Measurements from ENCODE around the gene TIMP3. TPM values are rescaled to one million over a fixed set of nuclear protein-coding genes. Genes with fewer than 3 reads are reported as not detected.

Gene TIMP3
- total and polyA plus RNA-seq, 2 of the 4 experiments (the other 2 are of a cell fraction), result 98.8 to 179 TPM

- H3K27ac ChIP-seq (ENCODE audit: insufficient read depth, low read length), result no peak overlapping the region
- H3K56ac ChIP-seq (ENCODE audit: extremely low read depth, insufficient read depth, low read length), result no peak overlapping the region
- H3K9ac ChIP-seq (ENCODE audit: low read depth, low read length), result no peak overlapping the region
- ChIA-PET CTCF (interaction anchor here (1.6 kb wide), 1 partner anchor 155 kb away, joined by 3 read pairs; no protein-coding TSS in a partner anchor), POLR2A (ENCODE audit: unreplicated experiment) (interaction anchor here (1.4 kb wide), 1 partner anchor 29 kb away, joined by 3 read pairs; the partner anchor contains the start of gene TIMP3)
- H3K4me1 ChIP-seq (ENCODE audit: control insufficient read depth, insufficient read depth, low read length), result no peaks in the 10 kb centered on the region; the same call in 1 of the 2 replicates
- intact Hi-C loops (cut with micrococcal nuclease), result no loop called here
- no peak for TF ChIP-seq CTCF (conservative IDR thresholded peaks at IDR 0.05; ENCODE audit: low read depth, low read length)
- no peak for TF ChIP-seq MXI1 (IDR thresholded peaks at IDR 0.05; ENCODE audit: borderline replicate concordance, low read depth, low read length)
- no peak for TF ChIP-seq RAD21 (IDR thresholded peaks at IDR 0.05; ENCODE audit: low read length)
- TF ChIP-seq NFE2L2 (IDR thresholded peaks at IDR 0.05; ENCODE audit: low read depth, low read length), result no peak
- TF ChIP-seq CHD1 (IDR thresholded peaks at IDR 0.05; ENCODE audit: low read depth, low read length), result no peak
- no peak for TF ChIP-seq POLR2A (IDR thresholded peaks at IDR 0.05; ENCODE audit: low read depth, low read length)
- ATAC-seq (ENCODE audit: low read depth), result no peak
- peaks cover 97% of the 10 kb centered on the region for H4K20me1 ChIP-seq (ENCODE audit: insufficient read depth, low read length)
- dilution Hi-C loops (cut with HindIII; ENCODE audit: low sequenced_read_pairs, unreplicated experiment), result no loop called here
- no peak overlapping the region for H2BK15ac ChIP-seq (ENCODE audit: low read depth, low read length)
- H3K14ac ChIP-seq (replicated peaks; ENCODE audit: low read depth, low read length), result no peak overlapping the region
- no peak overlapping the region for H3K4ac ChIP-seq (ENCODE audit: low read depth, low read length)
- no peak overlapping the region for H2AFZ ChIP-seq (replicated peaks; ENCODE audit: low read length, poor library complexity)
- no peak overlapping the region for H4K91ac ChIP-seq (ENCODE audit: insufficient read depth, low read depth, low read length)
- H3K18ac ChIP-seq (ENCODE audit: low read depth, low read length), result no peak overlapping the region
- H3K9me3 ChIP-seq (ENCODE audit: control insufficient read depth, insufficient read depth, low read length), result no peaks in the 10 kb centered on the region
- no peak overlapping the region for H3K23ac ChIP-seq (ENCODE audit: low read depth, low read length)
- peaks cover 66% of the 10 kb centered on the region for H3K36me3 ChIP-seq (ENCODE audit: control insufficient read depth, insufficient read depth, low read length)
- H3K4me3 ChIP-seq (ENCODE audit: insufficient read depth, low read depth, low read length), result no peak overlapping the region
- H3K4me2 ChIP-seq (ENCODE audit: low read depth, low read length), result no peak overlapping the region
- H3K27me3 ChIP-seq (ENCODE audit: control insufficient read depth, insufficient read depth, low read length), result no peaks in the 10 kb centered on the region
- H4K5ac ChIP-seq (ENCODE audit: low read depth, low read length), result no peak overlapping the region
- peaks cover 45 to 94% of the 10 kb centered on the region in 2 experiments for H3K79me1 ChIP-seq (ENCODE audit: low read depth in 1 of 2, low read length in 2 of 2)
- peaks cover 24% of the 10 kb centered on the region; the same call in 1 of the 2 replicates for H3K9me1 ChIP-seq (ENCODE audit: insufficient read depth, low read length)
- WGBS, 2 experiments (ENCODE audit: extremely low coverage in 2 of 2, insufficient read length in 1 of 2), result 88% methylated on average over 1 of the region's 2 CpGs; no CpG with 5 or more reads in 1 of the 2 experiments
- BruUV-seq (replicated peaks), result no TSS peak
- no peak overlapping the region for H2BK5ac ChIP-seq (ENCODE audit: low read depth, low read length, poor library complexity, severe bottlenecking)
- no peak overlapping the region for H2AK9ac ChIP-seq (replicated peaks; ENCODE audit: low read depth, low read length, poor library complexity)
- no peak overlapping the region for H2BK20ac ChIP-seq (ENCODE audit: low read depth, low read length)
- no peak overlapping the region for H4K8ac ChIP-seq (ENCODE audit: low read depth in 2 of 2, low read length in 2 of 2)
- no peak for DNase-seq
- H2AK5ac ChIP-seq (ENCODE audit: low read depth, low read length), result no peak overlapping the region
- no peak overlapping the region for H2BK120ac ChIP-seq (ENCODE audit: low read depth, low read length)
- in situ Hi-C loops (cut with MboI; ENCODE audit: low sequenced_read_pairs), result no loop called here
Measured at GRCh38 chr22:32830957-32831356, 29.5 kb downstream of the TIMP3 start.

All from IMR-90 (cell line).